WERI-Rb-1 (cell line): ENCODE measurements around the gene PROC.
A peak's percentile ranks its signal among the peaks of the same experiment; 100 is the strongest.

Source experiments
- DNase-seq: peaks from one replicate; pipeline ENCODE4 v3.0.0-alpha.2; 2020
- H3K27ac ChIP-seq: fragments of 250-450 bp; sonication (Bioruptor Pico); 2 replicates; pipeline ENCODE4 v1.5.1; 2020; ENCODE audit warnings: mild to moderate bottlenecking, moderate library complexity
- H3K27me3 ChIP-seq: fragments of 250-450 bp; sonication (Bioruptor Pico); 2 replicates; pipeline ENCODE4 v1.5.1; 2021; ENCODE audit warnings: mild to moderate bottlenecking, low read depth, moderate library complexity; ENCODE audit not compliant: insufficient read depth, severe bottlenecking
- H3K36me3 ChIP-seq: fragments of 250-450 bp; sonication (Bioruptor Pico); 2 replicates; pipeline ENCODE4 v1.5.1; 2020; ENCODE audit warnings: mild to moderate bottlenecking, moderate library complexity
- H3K4me3 ChIP-seq: 2 replicates; pipeline ENCODE4 v1.5.1; 2011; ENCODE audit warnings: low read depth, mild to moderate bottlenecking, control low read depth, low read length
- H3K9me3 ChIP-seq: fragments of 250-450 bp; sonication (Bioruptor Pico); 2 replicates; pipeline ENCODE4 v1.5.1; 2021; ENCODE audit warnings: mild to moderate bottlenecking, moderate library complexity; ENCODE audit not compliant: severe bottlenecking
- TF ChIP-seq, protein P1 (sequence below): IDR thresholded peaks from 2 replicates; pipeline ENCODE4 v1.5.1; 2011; ENCODE audit warnings: low read depth, mild to moderate bottlenecking, control low read depth, inconsistent platforms, low read length

Gene PROC

DNA sequence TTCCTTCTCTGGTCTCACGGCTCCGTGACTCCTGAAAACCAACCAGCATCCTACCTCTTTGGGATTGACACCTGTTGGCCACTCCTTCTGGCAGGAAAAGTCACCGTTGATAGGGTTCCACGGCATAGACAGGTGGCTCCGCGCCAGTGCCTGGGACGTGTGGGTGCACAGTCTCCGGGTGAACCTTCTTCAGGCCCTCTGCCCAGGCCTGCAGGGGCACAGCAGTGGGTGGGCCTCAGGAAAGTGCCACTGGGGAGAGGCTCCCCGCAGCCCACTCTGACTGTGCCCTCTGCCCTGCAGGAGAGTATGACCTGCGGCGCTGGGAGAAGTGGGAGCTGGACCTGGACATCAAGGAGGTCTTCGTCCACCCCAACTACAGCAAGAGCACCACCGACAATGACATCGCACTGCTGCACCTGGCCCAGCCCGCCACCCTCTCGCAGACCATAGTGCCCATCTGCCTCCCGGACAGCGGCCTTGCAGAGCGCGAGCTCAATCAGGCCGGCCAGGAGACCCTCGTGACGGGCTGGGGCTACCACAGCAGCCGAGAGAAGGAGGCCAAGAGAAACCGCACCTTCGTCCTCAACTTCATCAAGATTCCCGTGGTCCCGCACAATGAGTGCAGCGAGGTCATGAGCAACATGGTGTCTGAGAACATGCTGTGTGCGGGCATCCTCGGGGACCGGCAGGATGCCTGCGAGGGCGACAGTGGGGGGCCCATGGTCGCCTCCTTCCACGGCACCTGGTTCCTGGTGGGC lies 10.0 kb downstream of the PROC start:
- H3K9me3 ChIP-seq: no peaks in the 10 kb centered on the region
- DNase-seq: no peak
- peaks cover 2% of the 10 kb centered on the region for H3K27me3 ChIP-seq
- H3K27ac ChIP-seq: no peak overlapping the region
- no peak overlapping the region for H3K4me3 ChIP-seq
- H3K36me3 ChIP-seq: no peaks in the 10 kb centered on the region
- TF ChIP-seq, protein P1, sequence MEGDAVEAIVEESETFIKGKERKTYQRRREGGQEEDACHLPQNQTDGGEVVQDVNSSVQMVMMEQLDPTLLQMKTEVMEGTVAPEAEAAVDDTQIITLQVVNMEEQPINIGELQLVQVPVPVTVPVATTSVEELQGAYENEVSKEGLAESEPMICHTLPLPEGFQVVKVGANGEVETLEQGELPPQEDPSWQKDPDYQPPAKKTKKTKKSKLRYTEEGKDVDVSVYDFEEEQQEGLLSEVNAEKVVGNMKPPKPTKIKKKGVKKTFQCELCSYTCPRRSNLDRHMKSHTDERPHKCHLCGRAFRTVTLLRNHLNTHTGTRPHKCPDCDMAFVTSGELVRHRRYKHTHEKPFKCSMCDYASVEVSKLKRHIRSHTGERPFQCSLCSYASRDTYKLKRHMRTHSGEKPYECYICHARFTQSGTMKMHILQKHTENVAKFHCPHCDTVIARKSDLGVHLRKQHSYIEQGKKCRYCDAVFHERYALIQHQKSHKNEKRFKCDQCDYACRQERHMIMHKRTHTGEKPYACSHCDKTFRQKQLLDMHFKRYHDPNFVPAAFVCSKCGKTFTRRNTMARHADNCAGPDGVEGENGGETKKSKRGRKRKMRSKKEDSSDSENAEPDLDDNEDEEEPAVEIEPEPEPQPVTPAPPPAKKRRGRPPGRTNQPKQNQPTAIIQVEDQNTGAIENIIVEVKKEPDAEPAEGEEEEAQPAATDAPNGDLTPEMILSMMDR: no peak

DNA sequence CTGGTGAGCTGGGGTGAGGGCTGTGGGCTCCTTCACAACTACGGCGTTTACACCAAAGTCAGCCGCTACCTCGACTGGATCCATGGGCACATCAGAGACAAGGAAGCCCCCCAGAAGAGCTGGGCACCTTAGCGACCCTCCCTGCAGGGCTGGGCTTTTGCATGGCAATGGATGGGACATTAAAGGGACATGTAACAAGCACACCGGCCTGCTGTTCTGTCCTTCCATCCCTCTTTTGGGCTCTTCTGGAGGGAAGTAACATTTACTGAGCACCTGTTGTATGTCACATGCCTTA lies 10.5 kb downstream of the PROC start:
- DNase-seq: no peak
- no peaks in the 10 kb centered on the region for H3K36me3 ChIP-seq
- no peak overlapping the region for H3K27ac ChIP-seq
- H3K4me3 ChIP-seq: no peak overlapping the region
- TF ChIP-seq, protein P1: no peak
- H3K9me3 ChIP-seq: no peaks in the 10 kb centered on the region
- H3K27me3 ChIP-seq: no peaks in the 10 kb centered on the region

DNA sequence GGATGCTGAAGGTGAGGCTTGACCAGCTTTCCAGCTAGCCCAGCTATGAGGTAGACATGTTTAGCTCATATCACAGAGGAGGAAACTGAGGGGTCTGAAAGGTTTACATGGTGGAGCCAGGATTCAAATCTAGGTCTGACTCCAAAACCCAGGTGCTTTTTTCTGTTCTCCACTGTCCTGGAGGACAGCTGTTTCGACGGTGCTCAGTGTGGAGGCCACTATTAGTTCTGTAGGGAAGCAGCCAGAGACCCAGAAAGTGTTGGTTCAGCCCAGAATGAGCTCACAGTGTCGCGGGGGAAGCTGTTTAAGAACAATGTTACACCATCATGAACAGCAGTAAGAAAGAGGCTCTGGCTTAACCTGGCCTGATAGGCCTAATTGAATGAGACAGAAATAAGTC lies 11.1 kb downstream of the PROC start:
- Histone ChIP-seq H3K36me3 (no peaks in the 10 kb centered on the region), H3K27ac (no peak overlapping the region), H3K27me3 (no peaks in the 10 kb centered on the region), H3K9me3 (no peaks in the 10 kb centered on the region), H3K4me3 (no peak overlapping the region)
- no peak for DNase-seq
- TF ChIP-seq, protein P1: no peak

DNA sequence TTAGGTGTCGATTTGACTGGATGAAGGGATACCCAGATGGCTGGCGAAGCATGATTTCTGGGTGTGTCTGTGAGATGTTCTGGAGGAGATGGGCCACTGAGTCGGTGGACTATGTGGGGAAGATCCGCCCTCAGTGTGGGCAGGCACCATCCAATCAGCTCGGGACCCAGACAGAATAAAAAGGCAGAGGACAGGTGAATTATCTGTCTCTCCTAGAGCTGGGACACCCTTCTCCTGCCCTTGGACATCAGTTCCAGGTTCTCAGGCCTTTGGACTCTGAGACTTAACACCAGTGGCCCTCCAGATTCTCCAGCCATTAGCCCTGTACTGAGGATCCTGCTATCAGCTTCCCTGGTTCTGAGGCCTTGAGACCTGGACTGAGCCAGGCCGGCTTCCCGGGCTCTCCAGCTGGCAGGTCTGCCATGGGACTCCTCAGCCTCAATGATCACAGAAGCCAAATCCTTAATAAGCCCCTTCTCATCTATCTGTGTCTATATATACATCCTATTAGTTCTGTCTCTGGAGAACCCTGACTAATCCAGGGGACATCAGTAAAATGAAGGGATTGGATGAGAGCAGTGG lies 11.7 kb downstream of the PROC start:
- TF ChIP-seq, protein P1: no peak
- Histone ChIP-seq H3K27ac (no peak overlapping the region), H3K4me3 (no peak overlapping the region), H3K27me3 (no peaks in the 10 kb centered on the region), H3K36me3 (no peaks in the 10 kb centered on the region), H3K9me3 (no peaks in the 10 kb centered on the region)
- DNase-seq: peak; percentile 64

DNA sequence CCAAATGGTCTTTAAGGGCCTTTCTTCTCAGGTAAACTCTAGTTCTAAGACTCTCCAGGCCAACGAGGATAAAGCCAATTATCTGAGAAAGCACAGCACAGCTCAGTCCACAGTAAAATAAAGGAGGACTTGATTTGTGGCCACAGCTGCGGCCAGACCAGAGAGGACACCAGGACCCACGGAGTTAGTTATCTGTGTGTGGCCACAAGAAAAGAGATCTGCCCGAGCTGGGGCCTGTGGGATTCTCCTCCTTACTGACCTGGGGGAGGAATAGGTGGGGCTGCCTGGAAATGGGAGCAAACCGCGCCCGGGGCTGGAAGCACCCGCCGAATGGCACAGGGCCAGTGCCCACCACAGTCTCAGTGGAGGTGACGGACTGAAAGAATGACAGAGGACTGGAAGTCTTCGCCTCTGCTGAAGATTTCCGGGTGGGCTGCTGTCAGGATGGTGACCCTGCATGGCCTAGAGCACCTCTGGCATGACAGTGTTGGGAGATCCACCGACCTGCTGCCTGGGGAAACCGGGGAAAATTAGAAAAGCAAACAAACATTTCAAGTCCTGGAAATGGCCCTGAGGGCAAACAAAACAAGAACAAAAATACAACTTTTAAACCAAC lies 13.3 kb downstream of the PROC start:
- Histone ChIP-seq H3K36me3 (no peaks in the 10 kb centered on the region), H3K4me3 (no peak overlapping the region), H3K27ac (no peak overlapping the region), H3K27me3 (no peaks in the 10 kb centered on the region), H3K9me3 (no peaks in the 10 kb centered on the region)
- TF ChIP-seq, protein P1: no peak
- DNase-seq: no peak
